Measurements from ENCODE around the gene EVA1B. TPM values are rescaled to one million over a fixed set of nuclear protein-coding genes. Genes with fewer than 3 reads are reported as not detected.

The EVA1B gene
- total RNA-seq, 2 donors from 2014 or later, result 2.0 to 4.2 TPM

DNA sequence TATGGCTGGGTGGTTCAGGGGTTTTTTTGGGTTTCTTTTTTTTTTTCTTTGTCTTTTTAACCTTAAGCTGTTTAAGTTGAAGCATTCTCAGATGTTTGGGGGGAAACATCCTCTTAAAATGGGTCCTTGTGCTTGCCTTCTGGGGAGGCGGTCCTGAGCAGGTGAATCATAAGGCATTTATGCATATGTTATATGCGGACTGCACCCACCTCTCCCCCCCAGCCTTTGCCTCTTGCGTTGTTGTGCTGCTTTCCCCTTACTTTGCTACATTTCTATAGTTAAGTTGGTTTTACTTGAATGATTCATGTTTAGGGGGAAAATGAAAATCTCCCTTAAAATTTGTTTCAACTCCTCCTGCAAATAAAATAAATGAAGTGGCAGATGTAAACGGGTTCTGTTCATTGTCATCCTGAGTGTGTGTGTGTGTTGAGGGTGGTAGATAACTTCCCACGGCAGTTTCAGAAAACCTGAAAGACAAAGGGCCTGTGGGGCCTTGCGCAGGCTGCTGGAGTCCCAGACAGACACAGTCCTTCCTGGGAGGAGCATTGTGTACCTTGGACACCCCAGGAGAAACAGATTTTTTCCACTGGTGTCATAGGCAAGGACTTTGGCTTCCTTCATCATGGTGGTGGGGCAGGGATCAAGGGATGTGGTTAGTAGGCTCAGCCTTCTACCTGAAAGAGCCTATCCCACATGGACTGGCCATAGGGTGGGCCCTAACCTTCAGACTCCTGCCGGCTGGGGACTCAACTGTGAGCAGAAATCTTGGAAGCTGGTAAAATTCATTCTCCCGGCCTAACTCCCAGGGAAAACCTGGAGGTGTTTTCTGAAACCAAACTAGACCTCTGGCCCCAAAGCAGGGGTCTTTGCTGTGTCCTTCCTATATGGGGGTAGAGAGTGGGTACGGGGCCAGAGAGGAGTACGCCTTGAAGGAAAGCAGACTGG is 18.2 kb downstream of the EVA1B start:
- Mint-ChIP-seq H3K27ac (peak overlapping the region; percentile 24 to 52), H3K36me3 (peaks cover 11 to 48% of the 10 kb centered on the region in 2 donors), H3K9me3 (no peaks in the 10 kb centered on the region)
- peak; percentile 21 to 22 for ATAC-seq
- DNase-seq (ENCODE audit: low spot score in 2 of 2), result peak in 1 of 2 donors; percentile 54

GRCh38 chr1:36304521-36304920 is 18.9 kb downstream of the EVA1B start:
- DNase-seq (ENCODE audit: low spot score in 2 of 2) (no peak), ATAC-seq (no peak)
- Mint-ChIP-seq H3K9me3 (no peaks in the 10 kb centered on the region), H3K27ac (peak overlapping the region in 1 of 2 donors; percentile 44), H3K36me3 (peaks cover 11 to 45% of the 10 kb centered on the region in 2 donors)

- no peaks in the 10 kb centered on the region for H3K9me3 Mint-ChIP-seq
- H3K36me3 Mint-ChIP-seq, result peaks cover 11 to 39% of the 10 kb centered on the region in 2 donors
- H3K27ac Mint-ChIP-seq, result peak overlapping the region in 1 of 2 donors; percentile 24
- no peak for ATAC-seq
- peak in 1 of 2 donors; percentile 48 for DNase-seq (ENCODE audit: low spot score in 2 of 2)
These were observed 19.6 kb downstream of the EVA1B start for GRCh38 chr1:36303650-36304360.

GRCh38 chr1:36303244-36303643 is 20.2 kb downstream of the EVA1B start:
- DNase-seq (ENCODE audit: low spot score in 2 of 2) (no peak), ATAC-seq (no peak)
- H3K36me3 Mint-ChIP-seq, result peaks cover 11 to 37% of the 10 kb centered on the region in 2 donors
- H3K9me3 Mint-ChIP-seq, result no peaks in the 10 kb centered on the region
- H3K27ac Mint-ChIP-seq, result peak overlapping the region in 1 of 2 donors; percentile 24

GRCh38 chr1:36301220-36301619 is 22.2 kb downstream of the EVA1B start:
- Mint-ChIP-seq H3K36me3 (peaks cover 11 to 21% of the 10 kb centered on the region in 2 donors), H3K9me3 (no peaks in the 10 kb centered on the region), H3K27ac (peak overlapping the region; percentile 73 to 88)
- peak in 1 of 2 donors; percentile 13 for DNase-seq (ENCODE audit: low spot score in 2 of 2)
- ATAC-seq, result no peak

- Mint-ChIP-seq H3K9me3 (no peaks in the 10 kb centered on the region), H3K27ac (peak overlapping the region; percentile 18 to 88), H3K36me3 (peaks cover 11 to 21% of the 10 kb centered on the region in 2 donors)
- ATAC-seq (peak; percentile 65 to 67), DNase-seq (ENCODE audit: low spot score in 2 of 2) (peak in 1 of 2 donors; percentile 48)
These were observed 22.9 kb downstream of the EVA1B start for GRCh38 chr1:36300526-36300925.

DNA sequence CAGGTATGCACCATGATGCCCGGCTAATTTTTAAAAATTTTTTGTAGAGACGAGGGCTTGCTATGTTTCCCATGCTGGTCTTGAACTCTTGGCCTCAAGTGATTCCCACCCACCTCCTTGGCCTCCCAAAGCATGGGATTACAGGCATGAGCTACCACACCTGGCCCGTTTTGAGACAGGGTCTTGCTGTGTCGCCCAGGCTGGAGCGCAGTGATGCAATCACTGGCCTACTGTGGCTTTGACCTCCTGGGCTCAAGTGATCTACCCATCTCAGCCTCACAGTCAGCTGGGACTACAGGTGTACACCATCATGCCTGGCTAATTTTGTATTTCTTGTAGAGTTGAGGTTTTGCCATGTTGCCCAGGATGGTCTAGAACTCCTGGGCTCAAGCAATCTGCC is 24.8 kb downstream of the EVA1B start:
- Mint-ChIP-seq H3K27ac (peak overlapping the region; percentile 44 to 88), H3K9me3 (no peaks in the 10 kb centered on the region), H3K36me3 (peaks cover 11 to 18% of the 10 kb centered on the region in 2 donors)
- no peak for DNase-seq (ENCODE audit: low spot score in 2 of 2)
- ATAC-seq, result no peak

DNA sequence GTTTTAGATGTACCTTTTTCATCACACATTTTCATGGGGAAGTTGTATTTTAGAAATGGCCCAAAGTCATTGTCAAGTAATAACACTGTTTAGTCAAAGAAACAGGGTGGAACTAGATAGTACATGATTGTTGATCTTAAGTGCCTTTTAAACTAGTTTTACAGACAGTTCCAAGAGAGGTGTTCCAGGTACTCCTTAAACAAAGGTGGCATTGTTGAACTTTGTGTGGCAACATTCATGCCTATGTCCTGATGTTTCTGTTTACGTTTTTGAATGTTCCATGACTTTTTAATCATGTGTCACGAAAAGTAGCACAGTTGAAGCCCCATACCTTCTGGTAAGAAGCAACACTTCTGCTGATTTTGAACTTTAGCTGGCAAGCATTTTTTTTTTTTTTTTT is 26.4 kb downstream of the EVA1B start:
- no peak overlapping the region for H3K27ac Mint-ChIP-seq
- no peaks in the 10 kb centered on the region for H3K9me3 Mint-ChIP-seq
- no peak for DNase-seq (ENCODE audit: low spot score in 2 of 2)
- peaks cover 11 to 14% of the 10 kb centered on the region in 2 donors for H3K36me3 Mint-ChIP-seq
- ATAC-seq, result no peak

DNA sequence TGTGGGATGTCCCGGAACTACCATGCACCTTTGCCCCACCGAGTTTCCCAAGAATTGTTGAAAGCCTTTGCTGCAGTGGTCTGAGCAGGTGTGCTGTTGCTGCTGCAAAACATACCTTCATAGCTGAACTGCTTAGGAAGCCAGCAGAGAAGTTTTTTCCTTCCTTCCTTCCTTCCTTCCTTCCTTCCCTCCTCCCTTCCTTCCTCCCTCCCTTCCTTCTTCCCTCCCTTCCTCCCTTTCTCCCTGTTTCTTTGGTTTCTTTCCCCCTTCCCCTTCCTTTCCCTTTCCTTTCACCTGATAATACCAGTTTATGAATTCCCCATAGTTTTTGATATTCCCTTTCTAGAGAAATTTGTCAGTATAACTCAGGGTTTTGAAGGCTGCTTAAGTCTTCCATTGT is 28.1 kb downstream of the EVA1B start:
- ATAC-seq (no peak), DNase-seq (ENCODE audit: low spot score in 2 of 2) (no peak)
- H3K36me3 Mint-ChIP-seq, result peaks cover 2 to 9% of the 10 kb centered on the region in 2 donors
- H3K9me3 Mint-ChIP-seq, result no peaks in the 10 kb centered on the region
- peak overlapping the region; percentile 49 to 50 for H3K27ac Mint-ChIP-seq

- H3K36me3 Mint-ChIP-seq, result peaks cover 31 to 45% of the 10 kb centered on the region in 2 donors
- H3K27ac Mint-ChIP-seq, result peak overlapping the region; percentile 3 to 8
- DNase-seq (ENCODE audit: low spot score in 2 of 2) (no peak), ATAC-seq (no peak)
- H3K9me3 Mint-ChIP-seq, result no peaks in the 10 kb centered on the region
These were observed 35.9 kb downstream of the EVA1B start for GRCh38 chr1:36287595-36287994.

DNA sequence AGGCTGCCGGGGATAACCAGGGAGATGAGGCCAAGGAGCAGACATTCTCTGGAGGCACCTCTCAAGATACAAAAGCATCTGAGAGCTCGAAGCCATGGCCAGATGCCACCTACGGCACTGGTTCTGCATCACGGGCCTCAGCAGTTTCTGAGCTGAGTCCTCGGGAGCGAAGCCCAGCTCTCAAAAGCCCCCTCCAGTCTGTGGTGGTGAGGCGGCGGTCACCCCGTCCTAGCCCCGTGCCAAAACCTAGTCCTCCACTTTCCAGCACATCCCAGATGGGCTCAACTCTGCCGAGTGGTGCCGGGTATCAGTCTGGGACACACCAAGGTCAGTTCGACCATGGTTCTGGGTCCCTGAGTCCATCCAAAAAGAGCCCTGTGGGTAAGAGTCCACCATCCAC is 36.6 kb downstream of the EVA1B start:
- Mint-ChIP-seq H3K27ac (peak overlapping the region; percentile 9 to 48), H3K36me3 (peaks cover 34 to 49% of the 10 kb centered on the region in 2 donors), H3K9me3 (no peaks in the 10 kb centered on the region)
- no peak for DNase-seq (ENCODE audit: low spot score in 2 of 2)
- no peak for ATAC-seq

DNA sequence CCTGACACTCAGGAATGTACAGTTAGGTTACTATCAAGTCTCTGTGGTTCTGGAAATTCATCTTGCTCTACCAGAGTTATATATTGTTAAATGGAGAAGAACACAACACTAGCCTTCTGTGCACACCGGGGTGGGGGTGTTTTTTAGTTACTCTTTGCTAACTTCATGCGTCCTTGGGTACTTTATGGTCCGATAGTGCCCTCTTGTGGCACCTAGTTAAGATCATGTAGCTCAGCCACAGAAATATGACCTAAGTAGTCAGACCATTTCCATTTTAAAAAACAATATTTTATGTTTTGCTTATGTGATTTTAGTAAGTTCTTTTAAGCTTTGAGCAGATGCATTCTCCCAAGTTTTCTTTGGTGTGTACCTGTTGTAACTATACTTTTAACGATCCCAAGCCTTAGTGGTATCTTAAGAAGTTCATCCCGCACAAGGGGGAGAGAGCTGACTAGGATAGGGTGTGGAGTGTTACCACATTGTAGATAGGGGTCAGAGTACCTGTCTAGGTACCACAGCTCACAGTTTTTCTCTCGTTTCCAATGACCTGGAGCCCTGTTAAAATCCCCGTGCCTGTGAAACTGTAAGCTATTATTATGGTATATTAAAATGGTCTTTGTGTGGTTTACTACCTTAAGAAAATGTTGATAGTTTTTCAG is 37.9 kb downstream of the EVA1B start:
- no peaks in the 10 kb centered on the region for H3K9me3 Mint-ChIP-seq

DNA sequence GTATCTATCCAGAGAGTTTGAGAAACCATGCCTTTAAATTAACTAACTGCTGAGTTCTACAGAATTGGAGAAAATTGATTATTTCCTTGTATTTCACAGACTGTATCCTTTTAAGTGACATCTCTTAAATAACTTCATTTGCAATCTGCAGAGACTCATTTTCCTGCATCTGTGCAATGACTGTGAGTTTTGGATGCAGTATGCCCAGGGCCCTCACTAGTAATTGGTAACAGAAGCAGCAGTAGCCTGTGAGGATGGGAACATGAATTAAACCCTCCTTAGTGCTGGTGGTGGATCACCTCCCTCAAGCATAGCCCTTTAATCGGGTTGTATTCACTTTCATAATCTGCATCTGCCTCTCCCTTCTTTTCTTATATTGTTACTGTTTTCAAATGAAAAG is 38.9 kb downstream of the EVA1B start:
- peaks cover 34 to 36% of the 10 kb centered on the region in 2 donors for H3K36me3 Mint-ChIP-seq
- ATAC-seq (no peak), DNase-seq (ENCODE audit: low spot score in 2 of 2) (no peak)
- H3K27ac Mint-ChIP-seq, result peak overlapping the region in 1 of 2 donors; percentile 47
- no peaks in the 10 kb centered on the region for H3K9me3 Mint-ChIP-seq

More for the DNA sequence above, 37.9 kb downstream of the EVA1B start:
- Mint-ChIP-seq H3K36me3 (peaks cover 34 to 41% of the 10 kb centered on the region in 2 donors), H3K27ac (peak overlapping the region; percentile 9 to 48)
- ATAC-seq (peak; percentile 64 to 67), DNase-seq (ENCODE audit: low spot score in 2 of 2) (peak in 1 of 2 donors; percentile 62)

GRCh38 chr1:36284061-36284460 is 39.4 kb downstream of the EVA1B start:
- Mint-ChIP-seq H3K36me3 (peaks cover 30 to 34% of the 10 kb centered on the region in 2 donors), H3K9me3 (no peaks in the 10 kb centered on the region), H3K27ac (peak overlapping the region in 1 of 2 donors; percentile 47)
- ATAC-seq, result no peak
- DNase-seq (ENCODE audit: low spot score in 2 of 2), result no peak

GRCh38 chr1:36279789-36280296 is 43.6 kb downstream of the EVA1B start:
- Mint-ChIP-seq H3K27ac (peak overlapping the region; percentile 58 to 66), H3K9me3 (no peaks in the 10 kb centered on the region), H3K36me3 (peaks cover 6 to 18% of the 10 kb centered on the region in 2 donors)
- DNase-seq (ENCODE audit: low spot score in 2 of 2) (no peak), ATAC-seq (no peak)

GRCh38 chr1:36279110-36279788 is 44.2 kb downstream of the EVA1B start:
- no peaks in the 10 kb centered on the region for H3K9me3 Mint-ChIP-seq

More at GRCh38 chr1:36279110-36279788, 44.2 kb downstream of the EVA1B start:
- ATAC-seq (no peak), DNase-seq (ENCODE audit: low spot score in 2 of 2) (no peak)
- peak overlapping the region; percentile 58 to 66 for H3K27ac Mint-ChIP-seq
- peaks cover 6 to 20% of the 10 kb centered on the region in 2 donors for H3K36me3 Mint-ChIP-seq
